HFF-Myc (cell line): ENCODE data around the gene TROAP.

Source experiments
- DNase-seq: peaks from one replicate; pipeline ENCODE4 v3.0.0-alpha.2; 2011; ENCODE audit warnings: low read depth; ENCODE audit errors: extremely low read depth
- H3K4me3 ChIP-seq: replicated peaks from 2 replicates; pipeline ENCODE4 v1.5.1; 2011; ENCODE audit warnings: low read depth, mild to moderate bottlenecking, control low read depth, low read length
- CTCF ChIP-seq: IDR thresholded peaks from 2 replicates; pipeline ENCODE4 v1.5.1; 2012; ENCODE audit warnings: mild to moderate bottlenecking, low read depth, low read length, control low read depth; ENCODE audit errors: missing control alignments

Gene TROAP

DNA sequence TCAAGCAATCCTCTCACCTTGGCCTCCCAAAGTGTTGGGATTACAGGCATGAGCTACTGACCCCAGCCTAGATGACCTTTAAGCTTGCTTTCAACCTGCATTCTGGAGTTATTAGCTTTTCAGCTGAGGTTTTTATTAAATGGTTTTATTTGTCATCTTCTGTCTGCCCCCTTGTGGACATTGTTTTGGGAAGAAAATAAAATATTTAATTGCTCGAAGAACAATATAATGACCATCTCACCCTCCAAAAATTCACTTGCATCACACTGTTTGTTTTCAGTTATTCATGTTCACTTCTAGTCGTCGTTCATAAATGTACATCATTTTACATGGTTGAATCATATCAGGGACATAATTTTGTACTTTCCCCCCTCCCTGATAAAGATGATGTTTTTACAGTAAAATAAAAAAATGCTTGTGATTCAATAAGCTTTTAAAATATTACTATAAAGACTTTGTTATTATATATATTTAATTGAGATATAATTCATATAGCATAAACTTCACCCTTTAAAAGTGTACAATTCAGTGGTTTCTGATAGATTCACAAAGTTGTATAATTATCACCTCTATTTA lies 34.1 kb downstream of the TROAP start:
- peak; percentile 39 for TF ChIP-seq CTCF
- no peak overlapping the region for H3K4me3 ChIP-seq
- DNase-seq, result no peak

DNA sequence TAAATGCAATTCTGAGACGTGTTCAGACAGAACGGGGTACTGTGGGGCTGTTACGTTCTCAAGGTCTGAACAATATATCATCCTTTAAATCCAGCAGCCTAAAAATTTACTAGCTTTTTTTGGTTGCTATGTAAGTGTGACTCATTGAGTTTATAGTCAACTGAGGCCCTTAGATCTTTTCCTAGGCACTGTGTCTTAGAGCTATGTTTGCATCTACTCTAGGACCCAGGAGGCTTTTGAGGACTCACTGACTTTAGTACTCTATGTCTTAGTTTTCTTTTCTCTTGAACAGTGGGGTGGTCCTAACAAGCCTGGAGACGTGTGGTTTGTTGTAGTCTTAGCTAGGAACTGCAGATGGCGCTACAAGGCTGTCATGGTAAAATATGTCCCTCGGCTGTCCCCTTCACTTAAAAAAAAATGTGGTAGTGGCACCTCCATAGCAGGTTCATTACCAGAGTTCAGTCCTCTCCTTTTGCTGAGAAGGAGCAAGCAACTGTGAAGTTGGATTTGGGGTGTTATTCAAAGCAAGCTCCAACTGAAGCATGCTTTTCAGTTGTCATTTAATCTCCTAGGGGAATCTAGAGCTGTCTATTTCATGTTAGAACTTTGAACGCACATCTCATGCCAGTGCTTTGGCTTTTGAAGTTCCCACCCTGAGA lies 35.6 kb downstream of the TROAP start:
- no peak overlapping the region for H3K4me3 ChIP-seq
- peak; percentile 60 for DNase-seq
- peak; percentile 80 for TF ChIP-seq CTCF

GRCh38 chr12:49359671-49360070 lies 36.6 kb downstream of the TROAP start:
- no peak for DNase-seq
- no peak for TF ChIP-seq CTCF
- H3K4me3 ChIP-seq, result no peak overlapping the region

- H3K4me3 ChIP-seq, result no peak overlapping the region
- no peak for TF ChIP-seq CTCF
- no peak for DNase-seq
Measured at GRCh38 chr12:49362077-49362476, 39.0 kb downstream of the TROAP start.

GRCh38 chr12:49364989-49365388 lies 41.9 kb downstream of the TROAP start:
- DNase-seq, result no peak
- no peak overlapping the region for H3K4me3 ChIP-seq
- no peak for TF ChIP-seq CTCF

DNA sequence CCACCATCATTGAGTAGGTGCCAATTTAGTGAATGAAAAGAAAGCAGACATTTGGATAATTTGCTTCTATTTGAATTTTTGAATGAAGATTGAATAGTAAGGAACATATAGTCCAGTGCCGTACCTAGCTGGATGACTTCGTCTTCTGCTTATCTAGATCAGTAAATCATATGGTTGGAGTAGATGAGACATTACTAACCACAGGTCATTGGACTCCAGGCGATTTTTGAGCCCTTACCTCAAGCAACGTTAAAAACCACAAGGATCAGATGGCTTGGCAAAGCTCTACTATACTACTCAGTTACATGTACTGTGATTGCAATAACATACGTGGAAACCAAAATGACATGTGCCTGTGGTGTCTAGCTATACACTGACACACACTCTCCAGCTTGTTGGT lies 42.5 kb downstream of the TROAP start:
- no peak for DNase-seq
- no peak overlapping the region for H3K4me3 ChIP-seq
- no peak for TF ChIP-seq CTCF
